Cardiac septum (tissue), 1 donor: Measurements from ENCODE around the gene PAMR1. TPM values are rescaled to one million over a fixed set of nuclear protein-coding genes. Genes with fewer than 3 reads are reported as not detected.
"Not testable (repeated sequence)": the region's sequence is repeated elsewhere in the genome, so short reads cannot be mapped to it uniquely, and the experiment has no call there.

Experiments
- DNase-seq: peaks from one replicate; pipeline ENCODE4 v3.0.0-alpha.2; 2020; ENCODE audit warnings: low spot score
- intact Hi-C: fragments of 100-400 bp; cut with DNase I; formaldehyde crosslinking; loops from one replicate; pipeline ENCODE4 v1.14.0; 2022
- long read RNA-seq: library from polyadenylated mRNA; unstranded; transcript quantifications from one replicate; pipeline ENCODE4 v2.0.0, GENCODE V29; 2021
- total RNA-seq: library from RNA; stranded (reverse); fragmentation: NEBNext Ultra II Directional; extraction: Animal tissue kit (Norgen Biotek cat#: 25700); gene quantifications from one replicate; pipeline ENCODE4 v1.2.1, GENCODE V29; 2021
- donor health status: DM: no; HTN: no; CAD: no.

Gene PAMR1
- total RNA-seq, result 4.5 TPM
- long read RNA-seq, partial matches to known transcripts, result 0 of 5 reads
- long read RNA-seq, other reads (novel, unspliced or antisense), result 0 of 5 reads

GRCh38 chr11:35525501-35526175 lies at the start of gene PAMR1:
Gene PAMR1 (minus strand): TSS chr11:35525616. CDS start chr11:35525585, 31 bp downstream.
- intact Hi-C loops, result no loop called here
- no peak for DNase-seq

- intact Hi-C loops, result no loop called here
These were observed 46.3 kb upstream of the PAMR1 start for GRCh38 chr11:35571696-35572095.

GRCh38 chr11:35567737-35568465 lies 42.5 kb upstream of the PAMR1 start:
- intact Hi-C loops, result no loop called here
- no peak for DNase-seq

More at GRCh38 chr11:35571696-35572095, 46.3 kb upstream of the PAMR1 start:
- no peak for DNase-seq

GRCh38 chr11:35566885-35567284 lies 41.5 kb upstream of the PAMR1 start:
- intact Hi-C loops, result no loop called here

GRCh38 chr11:35566181-35566580 lies 40.8 kb upstream of the PAMR1 start:
- no peak for DNase-seq
- intact Hi-C loops, result no loop called here

More at GRCh38 chr11:35566885-35567284, 41.5 kb upstream of the PAMR1 start:
- DNase-seq, result no peak

- intact Hi-C loops, result no loop called here
- no peak for DNase-seq
These were observed 38.8 kb upstream of the PAMR1 start for GRCh38 chr11:35564245-35564595.

GRCh38 chr11:35563484-35564244 lies 38.2 kb upstream of the PAMR1 start:
- no peak for DNase-seq
- intact Hi-C loops, result no loop called here

GRCh38 chr11:35559949-35560348 lies 34.5 kb upstream of the PAMR1 start:
- DNase-seq, result no peak
- intact Hi-C loops, result no loop called here

- intact Hi-C loops, result no loop called here
- DNase-seq, result no peak
These were observed 33.1 kb upstream of the PAMR1 start for GRCh38 chr11:35558513-35558912.

- intact Hi-C loops, result no loop called here
- DNase-seq, result no peak
These were observed 30.1 kb upstream of the PAMR1 start for GRCh38 chr11:35555488-35555887.

- intact Hi-C loops, result no loop called here
- no peak for DNase-seq
These were observed 29.3 kb upstream of the PAMR1 start for GRCh38 chr11:35554491-35555437.

GRCh38 chr11:35553831-35554230 lies 28.4 kb upstream of the PAMR1 start:
- DNase-seq, result no peak
- intact Hi-C loops, result no loop called here

- DNase-seq, result no peak
- intact Hi-C loops, result no loop called here
These were observed 27.6 kb upstream of the PAMR1 start for GRCh38 chr11:35553021-35553420.

- intact Hi-C loops, result no loop called here
- DNase-seq, result no peak
These were observed 27.2 kb upstream of the PAMR1 start for GRCh38 chr11:35552616-35553015.

- intact Hi-C loops, result no loop called here
- DNase-seq, result no peak
These were observed 25.1 kb upstream of the PAMR1 start for GRCh38 chr11:35550374-35551036.

- DNase-seq, result no peak
- intact Hi-C loops, result no loop called here
These were observed 24.4 kb upstream of the PAMR1 start for GRCh38 chr11:35549787-35550186.

- no peak for DNase-seq
- intact Hi-C loops, result no loop called here
These were observed 23.6 kb upstream of the PAMR1 start for GRCh38 chr11:35548925-35549561.

- DNase-seq, intact Hi-C loops: not testable (repeated sequence)
These were observed 22.6 kb upstream of the PAMR1 start for GRCh38 chr11:35547995-35548394.
